ENCODE results near the gene MLIP. TPM values are rescaled to one million over a fixed set of nuclear protein-coding genes. Genes with fewer than 3 reads are reported as not detected.

The MLIP gene
- total and polyA plus RNA-seq, 2 experiments from 2014 or later: not detected

DNA sequence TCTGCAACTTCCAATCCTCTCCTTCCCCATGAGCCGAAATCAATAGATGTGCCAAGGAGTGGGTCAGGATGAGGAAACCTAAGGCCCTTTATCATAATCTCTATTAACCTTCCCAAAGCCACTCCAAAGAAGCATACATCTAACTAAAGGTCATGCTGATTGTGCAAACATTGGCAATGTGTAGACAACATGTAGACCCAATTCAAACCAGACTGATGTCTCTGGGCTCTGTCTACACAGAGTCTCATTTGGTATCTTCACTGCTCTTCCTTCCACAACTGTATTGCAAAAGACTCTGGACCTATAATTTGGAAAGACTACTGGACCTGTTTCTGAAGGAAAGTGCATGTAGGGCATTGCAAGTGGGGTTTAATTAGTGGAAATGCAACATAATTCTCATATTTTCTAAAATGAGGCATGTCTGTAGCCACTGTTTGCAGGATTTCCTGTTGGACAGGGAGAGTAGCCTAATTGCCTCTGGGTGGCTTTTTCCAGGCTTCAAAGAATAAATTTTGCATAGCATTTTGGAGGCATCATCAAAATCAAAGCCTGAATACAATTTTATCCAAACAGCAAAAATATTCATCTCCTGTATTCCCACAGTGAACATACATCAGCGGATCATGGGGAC lies 35.0 kb upstream of the MLIP start:
- TF ChIP-seq ZNF331 (CRISPR knock-in tag; IDR thresholded peaks at IDR 0.05; ENCODE audit: low read depth): no peak
- TF ChIP-seq ZNF462 (CRISPR knock-in tag; IDR thresholded peaks at IDR 0.05): no peak
- TF ChIP-seq, protein P1, sequence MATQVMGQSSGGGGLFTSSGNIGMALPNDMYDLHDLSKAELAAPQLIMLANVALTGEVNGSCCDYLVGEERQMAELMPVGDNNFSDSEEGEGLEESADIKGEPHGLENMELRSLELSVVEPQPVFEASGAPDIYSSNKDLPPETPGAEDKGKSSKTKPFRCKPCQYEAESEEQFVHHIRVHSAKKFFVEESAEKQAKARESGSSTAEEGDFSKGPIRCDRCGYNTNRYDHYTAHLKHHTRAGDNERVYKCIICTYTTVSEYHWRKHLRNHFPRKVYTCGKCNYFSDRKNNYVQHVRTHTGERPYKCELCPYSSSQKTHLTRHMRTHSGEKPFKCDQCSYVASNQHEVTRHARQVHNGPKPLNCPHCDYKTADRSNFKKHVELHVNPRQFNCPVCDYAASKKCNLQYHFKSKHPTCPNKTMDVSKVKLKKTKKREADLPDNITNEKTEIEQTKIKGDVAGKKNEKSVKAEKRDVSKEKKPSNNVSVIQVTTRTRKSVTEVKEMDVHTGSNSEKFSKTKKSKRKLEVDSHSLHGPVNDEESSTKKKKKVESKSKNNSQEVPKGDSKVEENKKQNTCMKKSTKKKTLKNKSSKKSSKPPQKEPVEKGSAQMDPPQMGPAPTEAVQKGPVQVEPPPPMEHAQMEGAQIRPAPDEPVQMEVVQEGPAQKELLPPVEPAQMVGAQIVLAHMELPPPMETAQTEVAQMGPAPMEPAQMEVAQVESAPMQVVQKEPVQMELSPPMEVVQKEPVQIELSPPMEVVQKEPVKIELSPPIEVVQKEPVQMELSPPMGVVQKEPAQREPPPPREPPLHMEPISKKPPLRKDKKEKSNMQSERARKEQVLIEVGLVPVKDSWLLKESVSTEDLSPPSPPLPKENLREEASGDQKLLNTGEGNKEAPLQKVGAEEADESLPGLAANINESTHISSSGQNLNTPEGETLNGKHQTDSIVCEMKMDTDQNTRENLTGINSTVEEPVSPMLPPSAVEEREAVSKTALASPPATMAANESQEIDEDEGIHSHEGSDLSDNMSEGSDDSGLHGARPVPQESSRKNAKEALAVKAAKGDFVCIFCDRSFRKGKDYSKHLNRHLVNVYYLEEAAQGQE (IDR thresholded peaks at IDR 0.05; ENCODE audit: unreplicated experiment): no peak
- TF ChIP-seq CTCF (conservative IDR thresholded peaks at IDR 0.05; ENCODE audit: low read depth in 2 of 2): no peak
- TF ChIP-seq EZH2 (IDR thresholded peaks at IDR 0.05; ENCODE audit: low read depth, unreplicated experiment): no peak
- TF ChIP-seq NANOG (IDR thresholded peaks at IDR 0.05; ENCODE audit: borderline replicate concordance): no peak
- TF ChIP-seq STAT1 (IDR thresholded peaks at IDR 0.05; ENCODE audit: unreplicated experiment): no peak
- no peak for TF ChIP-seq EZH2phosphoT487 (IDR thresholded peaks at IDR 0.05; ENCODE audit: unreplicated experiment)
- TF ChIP-seq CREB1 (CRISPR knock-in tag; IDR thresholded peaks at IDR 0.05; ENCODE audit: low read depth): no peak
- no peak for TF ChIP-seq POLR2AphosphoS5 (IDR thresholded peaks at IDR 0.05; ENCODE audit: low read depth)
- TF ChIP-seq ZNF114 (CRISPR knock-in tag; IDR thresholded peaks at IDR 0.05): no peak
- no peak for TF ChIP-seq JUNB (IDR thresholded peaks at IDR 0.05; ENCODE audit: unreplicated experiment)
- TF ChIP-seq ETS1 (IDR thresholded peaks at IDR 0.05): no peak
- no peak for ATAC-seq
- DNase-seq (ENCODE audit: low spot score): no peak
- Histone ChIP-seq H3K4me3 (no peak overlapping the region), H3K27me3 (ENCODE audit: insufficient read depth) (no peaks in the 10 kb centered on the region), H3K79me2 (replicated peaks; ENCODE audit: insufficient read depth) (no peaks in the 10 kb centered on the region), H3K9me2 (ENCODE audit: insufficient read depth) (no peaks in the 10 kb centered on the region), H3F3A (replicated peaks; ENCODE audit: low read depth) (no peaks in the 10 kb centered on the region), H3K4me2 (no peak overlapping the region), H3K36me3 (ENCODE audit: insufficient read depth) (no peaks in the 10 kb centered on the region), H4K20me1 (replicated peaks; ENCODE audit: insufficient read depth) (no peaks in the 10 kb centered on the region), H3K4me1 (ENCODE audit: insufficient read depth) (peaks cover 27% of the 10 kb centered on the region), H2AFZ (peak overlapping the region; percentile 15; the same call in 1 of the 2 replicates), H3K27ac (ENCODE audit: low read depth) (no peak overlapping the region)
- peaks cover 34% of the 10 kb centered on the region for H3K4me1 Mint-ChIP-seq
- H3K9me3 Mint-ChIP-seq: no peaks in the 10 kb centered on the region
- no peak overlapping the region for H3K27ac Mint-ChIP-seq
- H3K4me3 Mint-ChIP-seq: no peak overlapping the region
- H3K36me3 Mint-ChIP-seq (ENCODE audit: low read depth): no peaks in the 10 kb centered on the region
- no peaks in the 10 kb centered on the region for H3K27me3 Mint-ChIP-seq (ENCODE audit: insufficient read depth, low read depth, poor library complexity)
